GM20431 (cell line): ENCODE measurements around the gene RRAS.

ENCODE experiments used
- in situ Hi-C: fragments of 300-500 bp; cut with MseI, MboI; formaldehyde crosslinking; loops from one replicate; pipeline ENCODE4 v1.15.0; 2020; ENCODE audit warnings: low sequenced_read_pairs; ENCODE audit not compliant: unreplicated experiment

RRAS gene

GRCh38 chr19:49677901-49678674, 38.1 kb upstream of the RRAS start:
- in situ Hi-C loops: no loop called here

GRCh38 chr19:49677231-49677900, 37.4 kb upstream of the RRAS start, which contains the start of gene PRMT1:
Gene PRMT1 (plus strand): TSS chr19:49677271. CDS start chr19:49677281, 10 bp downstream.
- in situ Hi-C loops: no loop called here

- in situ Hi-C loops: no loop called here
These were observed 36.9 kb upstream of the RRAS start for GRCh38 chr19:49676784-49677230.

- in situ Hi-C loops: no loop called here
These were observed 36.3 kb upstream of the RRAS start for GRCh38 chr19:49676136-49676783.

GRCh38 chr19:49672131-49672919, 32.4 kb upstream of the RRAS start:
- in situ Hi-C loops: no loop called here

- in situ Hi-C loops: no loop called here
These were observed 29.6 kb upstream of the RRAS start for GRCh38 chr19:49669516-49669915.

- in situ Hi-C loops: no loop called here
These were observed 27.5 kb upstream of the RRAS start for GRCh38 chr19:49667473-49667872.

GRCh38 chr19:49666120-49666444, 26.1 kb upstream of the RRAS start:
- in situ Hi-C loops: no loop called here

GRCh38 chr19:49665351-49666119, 25.6 kb upstream of the RRAS start, which contains the start of the genes BCL2L12 and IRF3:
Gene BCL2L12 (plus strand): TSS chr19:49665933. CDS start chr19:49666693, 760 bp downstream.
Gene IRF3 (minus strand): TSS chr19:49665857. CDS start chr19:49664838, 1,019 bp downstream.
- in situ Hi-C loops: no loop called here

- in situ Hi-C loops: no loop called here
These were observed 25.1 kb upstream of the RRAS start for GRCh38 chr19:49665036-49665350.

- in situ Hi-C loops: no loop called here
These were observed 24.5 kb upstream of the RRAS start for GRCh38 chr19:49664171-49665035.

GRCh38 chr19:49663224-49663623, 23.3 kb upstream of the RRAS start:
- in situ Hi-C loops: no loop called here

- in situ Hi-C loops: no loop called here
These were observed 22.1 kb upstream of the RRAS start for GRCh38 chr19:49662011-49662410.

GRCh38 chr19:49660338-49660961, 20.5 kb upstream of the RRAS start:
- in situ Hi-C loops: no loop called here

GRCh38 chr19:49658566-49659442, 18.9 kb upstream of the RRAS start:
- in situ Hi-C loops: no loop called here

GRCh38 chr19:49658139-49658517, 18.2 kb upstream of the RRAS start:
- in situ Hi-C loops: no loop called here

- in situ Hi-C loops: no loop called here
These were observed 17.7 kb upstream of the RRAS start for GRCh38 chr19:49657493-49658138.
